GOT3 (cell line): ENCODE results near the gene ETS1.

Experiments
- DNase-seq: peaks from one replicate; lab custom pipeline; 2025; ENCODE audit warnings: mixed read lengths; lab: John Stamatoyannopoulos, UW

ETS1 gene

DNA sequence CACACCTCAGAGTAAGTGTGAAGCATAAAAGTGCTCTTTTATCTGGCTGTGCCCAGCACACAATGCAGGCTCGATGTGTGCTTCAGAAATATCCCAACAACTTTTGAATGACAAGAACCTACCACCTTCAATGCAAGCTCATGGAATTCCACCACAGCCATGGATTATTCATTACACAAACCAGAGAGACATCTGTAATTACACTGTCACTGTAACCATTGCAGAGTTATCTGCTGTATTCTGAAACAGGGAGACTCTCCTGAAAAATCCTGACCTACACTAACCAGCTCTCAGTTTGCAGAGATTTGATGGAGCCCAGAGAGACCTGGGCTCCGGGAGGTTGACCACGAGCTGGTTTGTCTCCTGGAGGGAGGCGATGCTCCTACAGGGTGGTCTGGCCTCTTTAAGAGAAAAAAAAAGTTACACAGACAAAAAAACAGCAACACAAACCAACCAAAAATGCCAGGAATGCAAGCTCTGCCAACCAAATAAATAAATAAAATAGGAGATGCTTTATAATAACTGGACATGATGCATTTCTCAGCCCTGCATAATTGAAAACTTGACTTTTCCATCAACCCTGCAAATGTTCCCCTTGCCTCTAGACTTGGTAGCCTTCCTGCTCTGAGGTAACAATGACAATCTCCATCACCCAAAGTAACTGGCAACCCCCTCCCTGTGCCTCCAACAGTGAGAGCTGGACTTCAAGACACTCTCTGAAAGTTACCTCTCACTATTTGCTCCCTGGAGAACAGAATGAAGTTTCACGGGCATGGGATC is 69.7 kb downstream of the ETS1 start:
- DNase-seq: no peak

GRCh38 chr11:128516886-128517285 is 70.5 kb downstream of the ETS1 start:
- no peak for DNase-seq

DNA sequence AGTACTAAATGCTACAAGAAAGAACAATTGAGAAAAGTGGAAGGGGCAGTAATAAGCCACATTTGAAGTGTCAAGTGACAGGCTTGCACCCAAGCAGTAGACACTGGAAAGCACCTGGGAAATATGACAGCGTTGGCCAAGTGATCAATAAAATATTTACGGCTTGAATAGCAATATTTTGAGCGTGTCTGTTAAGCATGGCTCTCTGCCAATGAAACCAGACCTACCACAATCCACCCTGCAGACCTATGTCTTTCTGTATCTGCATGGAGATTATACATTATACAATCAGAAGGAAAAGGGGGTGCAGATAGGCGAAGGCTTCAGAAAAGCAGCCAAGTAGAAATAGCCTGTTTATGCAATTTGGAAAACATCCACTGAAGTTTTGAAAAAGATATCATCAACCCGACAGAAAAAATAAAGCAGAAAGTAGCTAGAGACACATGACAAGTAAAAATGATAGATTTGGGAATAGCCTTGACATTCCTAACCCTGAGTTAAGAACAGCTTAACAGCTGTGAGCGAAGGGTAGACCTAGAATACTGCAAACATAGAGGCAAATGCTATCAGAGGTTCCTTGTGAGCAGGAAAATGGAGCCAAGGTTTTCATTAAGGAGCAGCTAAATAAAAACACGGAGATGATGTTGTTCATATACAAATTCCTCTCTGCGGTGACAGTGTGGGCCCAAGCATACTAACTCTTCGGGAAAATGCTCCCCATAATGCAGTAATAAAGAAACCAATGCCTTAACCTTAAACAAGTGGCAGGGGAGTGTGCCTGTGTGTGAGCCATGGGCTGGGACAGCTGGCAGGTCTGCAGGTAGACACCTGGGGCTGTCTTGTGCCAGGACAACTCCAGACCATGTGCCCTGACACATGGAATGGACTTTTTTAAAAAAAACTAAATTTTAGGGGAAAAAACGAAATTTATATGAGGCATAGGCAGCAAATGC is 71.3 kb downstream of the ETS1 start:
- DNase-seq: no peak

DNA sequence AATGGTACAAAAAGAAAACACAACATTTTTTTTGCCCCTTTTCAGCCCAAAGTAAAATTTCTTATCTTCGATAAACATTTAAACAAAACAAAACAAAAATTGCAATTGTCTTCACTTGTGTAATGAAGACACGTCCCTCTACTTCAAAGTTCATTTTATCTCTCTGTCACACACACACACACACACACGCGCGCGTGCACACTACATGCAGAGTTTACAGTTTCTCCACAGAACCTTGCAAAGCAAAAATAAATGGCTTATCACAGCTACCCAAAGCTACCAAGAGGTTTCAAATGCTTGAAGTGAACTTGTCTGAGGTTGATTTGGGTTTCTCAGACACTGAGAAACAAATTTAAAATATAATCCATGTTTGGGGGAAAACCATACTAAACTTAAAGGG is 72.3 kb downstream of the ETS1 start:
- no peak for DNase-seq

- no peak for DNase-seq
These were observed 73.3 kb downstream of the ETS1 start for GRCh38 chr11:128513915-128514681.

- no peak for DNase-seq
These were observed 74.8 kb downstream of the ETS1 start for GRCh38 chr11:128512474-128512996.

GRCh38 chr11:128511712-128512111 is 75.6 kb downstream of the ETS1 start:
- DNase-seq: no peak

- no peak for DNase-seq
These were observed 77.6 kb downstream of the ETS1 start for GRCh38 chr11:128509621-128510389.

GRCh38 chr11:128508770-128509510 is 78.4 kb downstream of the ETS1 start:
- DNase-seq: no peak

DNA sequence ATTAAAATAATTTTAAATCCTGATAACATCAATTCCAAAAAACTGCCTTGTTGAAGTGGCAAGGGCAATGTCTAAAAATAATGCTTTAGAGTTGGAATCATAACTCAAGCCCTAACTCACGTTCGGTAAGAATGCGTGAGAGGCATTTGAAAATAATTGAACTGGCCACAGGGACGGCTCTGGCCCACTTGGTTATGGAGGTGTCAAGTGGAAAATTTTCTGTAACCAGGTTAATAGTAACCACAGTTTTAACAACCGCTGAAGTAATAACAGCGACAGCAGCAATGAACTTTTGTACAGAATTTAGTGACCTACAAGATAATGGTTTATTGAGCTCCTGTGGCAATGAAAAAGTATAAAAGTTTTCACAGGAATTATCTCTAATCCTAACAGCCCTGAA is 79.4 kb downstream of the ETS1 start:
- DNase-seq: no peak

GRCh38 chr11:128506999-128507611 is 80.3 kb downstream of the ETS1 start:
- DNase-seq: peak; percentile 17

GRCh38 chr11:128506356-128506755 is 81.0 kb downstream of the ETS1 start:
- no peak for DNase-seq

- no peak for DNase-seq
These were observed 81.8 kb downstream of the ETS1 start for GRCh38 chr11:128505449-128506065.

GRCh38 chr11:128504486-128504885 is 82.9 kb downstream of the ETS1 start:
- DNase-seq: no peak

GRCh38 chr11:128503245-128503991 is 83.9 kb downstream of the ETS1 start:
- no peak for DNase-seq

GRCh38 chr11:128502726-128503125 is 84.6 kb downstream of the ETS1 start:
- DNase-seq: no peak

GRCh38 chr11:128501632-128502549 is 85.5 kb downstream of the ETS1 start:
- DNase-seq: no peak

DNA sequence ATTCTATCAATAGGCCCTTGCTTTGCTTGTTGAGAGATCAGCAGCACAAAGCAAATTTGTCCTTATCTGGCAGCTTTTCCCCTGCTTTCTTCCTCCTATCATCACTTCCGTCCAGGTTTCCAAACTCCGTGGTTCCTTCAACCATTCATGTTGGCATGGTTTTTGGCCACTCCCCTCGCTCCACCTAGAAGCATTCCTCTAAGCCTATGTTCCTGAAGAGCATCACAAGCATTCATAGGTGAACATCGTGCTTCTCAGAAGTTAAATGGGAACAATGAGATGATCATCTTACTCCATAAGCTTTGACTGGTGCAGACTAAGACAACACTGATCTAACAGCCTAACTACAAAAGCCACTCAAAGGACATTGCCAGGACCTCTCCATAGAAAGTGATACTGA is 86.3 kb downstream of the ETS1 start:
- no peak for DNase-seq
